Measurements from ENCODE around the gene CASQ2. TPM values are rescaled to one million over a fixed set of nuclear protein-coding genes. Genes with fewer than 3 reads are reported as not detected.

Gene CASQ2
- total and polyA plus RNA-seq, 10 of the 15 experiments (the other 5 are each of a cell fraction or from before 2014, with no cell fraction given): not detected

GRCh38 chr1:115802416-115802815 lies 33.9 kb upstream of the CASQ2 start (continued):
- TF ChIP-seq CHD1 (IDR thresholded peaks at IDR 0.05; ENCODE audit: low read depth, low read length) (no peak), CEBPB (IDR thresholded peaks at IDR 0.05; ENCODE audit: borderline replicate concordance in 1 of 2, low read depth in 2 of 2, low read length in 2 of 2) (no peak), POLR2AphosphoS2 (IDR thresholded peaks at IDR 0.05; ENCODE audit: low read depth, low read length) (no peak), NFYA (IDR thresholded peaks at IDR 0.05; ENCODE audit: borderline replicate concordance, low read depth, low read length) (no peak), CREB1 (IDR thresholded peaks at IDR 0.05; ENCODE audit: low read depth) (no peak), PAX5 (IDR thresholded peaks at IDR 0.05; ENCODE audit: borderline replicate concordance, low read depth, low read length) (no peak), IRF4 (IDR thresholded peaks at IDR 0.05; ENCODE audit: low read depth, low read length) (no peak), RAD21 (IDR thresholded peaks at IDR 0.05; ENCODE audit: insufficient read depth, low read depth, low read length) (no peak), NR2F1 (conservative IDR thresholded peaks at IDR 0.05) (no peak), STAT1 (conservative IDR thresholded peaks at IDR 0.05) (no peak)
- TF ChIP-seq, protein P1, sequence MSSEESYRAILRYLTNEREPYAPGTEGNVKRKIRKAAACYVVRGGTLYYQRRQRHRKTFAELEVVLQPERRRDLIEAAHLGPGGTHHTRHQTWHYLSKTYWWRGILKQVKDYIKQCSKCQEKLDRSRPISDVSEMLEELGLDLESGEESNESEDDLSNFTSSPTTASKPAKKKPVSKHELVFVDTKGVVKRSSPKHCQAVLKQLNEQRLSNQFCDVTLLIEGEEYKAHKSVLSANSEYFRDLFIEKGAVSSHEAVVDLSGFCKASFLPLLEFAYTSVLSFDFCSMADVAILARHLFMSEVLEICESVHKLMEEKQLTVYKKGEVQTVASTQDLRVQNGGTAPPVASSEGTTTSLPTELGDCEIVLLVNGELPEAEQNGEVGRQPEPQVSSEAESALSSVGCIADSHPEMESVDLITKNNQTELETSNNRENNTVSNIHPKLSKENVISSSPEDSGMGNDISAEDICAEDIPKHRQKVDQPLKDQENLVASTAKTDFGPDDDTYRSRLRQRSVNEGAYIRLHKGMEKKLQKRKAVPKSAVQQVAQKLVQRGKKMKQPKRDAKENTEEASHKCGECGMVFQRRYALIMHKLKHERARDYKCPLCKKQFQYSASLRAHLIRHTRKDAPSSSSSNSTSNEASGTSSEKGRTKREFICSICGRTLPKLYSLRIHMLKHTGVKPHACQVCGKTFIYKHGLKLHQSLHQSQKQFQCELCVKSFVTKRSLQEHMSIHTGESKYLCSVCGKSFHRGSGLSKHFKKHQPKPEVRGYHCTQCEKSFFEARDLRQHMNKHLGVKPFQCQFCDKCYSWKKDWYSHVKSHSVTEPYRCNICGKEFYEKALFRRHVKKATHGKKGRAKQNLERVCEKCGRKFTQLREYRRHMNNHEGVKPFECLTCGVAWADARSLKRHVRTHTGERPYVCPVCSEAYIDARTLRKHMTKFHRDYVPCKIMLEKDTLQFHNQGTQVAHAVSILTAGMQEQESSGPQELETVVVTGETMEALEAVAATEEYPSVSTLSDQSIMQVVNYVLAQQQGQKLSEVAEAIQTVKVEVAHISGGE (CRISPR knock-in tag; IDR thresholded peaks at IDR 0.05): no peak

- H3K4me3 ChIP-seq: no peak overlapping the region
- ATAC-seq (no peak), FAIRE-seq (no peak), DNase-seq (ENCODE audit: low read depth, low spot score) (no peak)
- CTCF ChIA-PET: no interaction called here
- H3K27me3 ChIP-seq (replicated peaks in 1 of 2; ENCODE audit: control insufficient read depth in 2 of 2, insufficient read depth in 2 of 2, low read length in 1 of 2): no peaks in the 10 kb centered on the region; a peak in 1 of 4 replicates
- no peak overlapping the region for H3K9ac ChIP-seq (ENCODE audit: control insufficient read depth, insufficient read depth, low read length)
- intact Hi-C loops (cut with micrococcal nuclease; ENCODE audit: unreplicated experiment) (no loop called here), in situ Hi-C loops (cut with MboI) (no loop called here)
- H3K9me3 ChIP-seq (replicated peaks; ENCODE audit: control insufficient read depth, insufficient read depth, low read length): no peaks in the 10 kb centered on the region
- WGBS (ENCODE audit: insufficient coverage, insufficient replicate concordance, low lambda C conversion rate, missing lambda C conversion rate): 70% methylated on average over 4 of the region's 4 CpGs
- no peak overlapping the region for H2AFZ ChIP-seq (ENCODE audit: control insufficient read depth, low read depth, low read length)
- H3K36me3 ChIP-seq (ENCODE audit: control insufficient read depth in 2 of 2, insufficient read depth in 2 of 2, low read length in 1 of 2): no peaks in the 10 kb centered on the region
- RAD21 ChIA-PET (ENCODE audit: unreplicated experiment): no interaction called here
- H3K79me2 ChIP-seq (ENCODE audit: control insufficient read depth, insufficient read depth, low read length): no peaks in the 10 kb centered on the region
- SMC1A ChIA-PET (ENCODE audit: uncharacterized antibody, unreplicated experiment): no interaction called here
- H3K27ac ChIP-seq (ENCODE audit: control insufficient read depth, insufficient read depth): no peak overlapping the region
- no TSS peak for BruUV-seq (replicated peaks)
- H3K4me1 ChIP-seq (ENCODE audit: control insufficient read depth, insufficient read depth, low read length): no peaks in the 10 kb centered on the region
- H3K4me2 ChIP-seq (ENCODE audit: control insufficient read depth, insufficient read depth): no peak overlapping the region
- H4K20me1 ChIP-seq (ENCODE audit: control insufficient read depth, insufficient read depth): no peaks in the 10 kb centered on the region
- POLR2A ChIA-PET: no interaction called here
- no peak for TF ChIP-seq TBL1XR1 (IDR thresholded peaks at IDR 0.05; ENCODE audit: low read depth, low read length)
- no peak for TF ChIP-seq MYB (IDR thresholded peaks at IDR 0.05; ENCODE audit: borderline replicate concordance, low read depth, low read length)
- TF ChIP-seq, protein P2, sequence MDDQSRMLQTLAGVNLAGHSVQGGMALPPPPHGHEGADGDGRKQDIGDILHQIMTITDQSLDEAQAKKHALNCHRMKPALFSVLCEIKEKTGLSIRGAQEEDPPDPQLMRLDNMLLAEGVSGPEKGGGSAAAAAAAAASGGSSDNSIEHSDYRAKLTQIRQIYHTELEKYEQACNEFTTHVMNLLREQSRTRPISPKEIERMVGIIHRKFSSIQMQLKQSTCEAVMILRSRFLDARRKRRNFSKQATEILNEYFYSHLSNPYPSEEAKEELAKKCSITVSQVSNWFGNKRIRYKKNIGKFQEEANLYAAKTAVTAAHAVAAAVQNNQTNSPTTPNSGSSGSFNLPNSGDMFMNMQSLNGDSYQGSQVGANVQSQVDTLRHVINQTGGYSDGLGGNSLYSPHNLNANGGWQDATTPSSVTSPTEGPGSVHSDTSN (IDR thresholded peaks at IDR 0.05; ENCODE audit: insufficient replicate concordance, low read depth, low read length): no peak
- no peak for TF ChIP-seq KLF5 (IDR thresholded peaks at IDR 0.05; ENCODE audit: partially characterized antibody)
- TF ChIP-seq RAD21 (IDR thresholded peaks at IDR 0.05; ENCODE audit: insufficient read depth, low read depth, low read length): no peak
- TF ChIP-seq NKRF (conservative IDR thresholded peaks at IDR 0.05): no peak
- no peak for TF ChIP-seq EGR1 (IDR thresholded peaks at IDR 0.05; ENCODE audit: borderline replicate concordance in 1 of 2, low read depth in 2 of 2, low read length in 2 of 2)
- TF ChIP-seq SUPT20H (IDR thresholded peaks at IDR 0.05; ENCODE audit: borderline replicate concordance, control insufficient read depth, low read depth, low read length): no peak
- no peak for TF ChIP-seq POLR2A (IDR thresholded peaks at IDR 0.05; ENCODE audit: low read depth, low read length)
Observed at GRCh38 chr1:115797486-115797885, 29.0 kb upstream of the CASQ2 start.
